ENCODE data around the gene UBE4B. TPM values are rescaled to one million over a fixed set of nuclear protein-coding genes. Genes with fewer than 3 reads are reported as not detected.

Gene UBE4B
- total RNA-seq, 1 donor from 2014 or later: 31.1 TPM

- Mint-ChIP-seq H3K27ac (peak overlapping the region; percentile 85), H3K27me3 (no peaks in the 10 kb centered on the region), H3K4me1 (peaks cover 45% of the 10 kb centered on the region), H3K36me3 (ENCODE audit: low read depth) (peaks cover 62% of the 10 kb centered on the region), H3K9me3 (peaks cover 4% of the 10 kb centered on the region), H3K4me3 (peak overlapping the region; percentile 67)
- intact Hi-C loops (cut with micrococcal nuclease): loop anchor here (1.0 to 5.0 kb wide), 5 partner anchors 40 to 842 kb away; partner anchors contain the start of genes KIF1B and TARDBP
- peak; percentile 77 for DNase-seq
These were observed 137.4 kb downstream of the UBE4B start for GRCh38 chr1:10170239-10170574.

DNA sequence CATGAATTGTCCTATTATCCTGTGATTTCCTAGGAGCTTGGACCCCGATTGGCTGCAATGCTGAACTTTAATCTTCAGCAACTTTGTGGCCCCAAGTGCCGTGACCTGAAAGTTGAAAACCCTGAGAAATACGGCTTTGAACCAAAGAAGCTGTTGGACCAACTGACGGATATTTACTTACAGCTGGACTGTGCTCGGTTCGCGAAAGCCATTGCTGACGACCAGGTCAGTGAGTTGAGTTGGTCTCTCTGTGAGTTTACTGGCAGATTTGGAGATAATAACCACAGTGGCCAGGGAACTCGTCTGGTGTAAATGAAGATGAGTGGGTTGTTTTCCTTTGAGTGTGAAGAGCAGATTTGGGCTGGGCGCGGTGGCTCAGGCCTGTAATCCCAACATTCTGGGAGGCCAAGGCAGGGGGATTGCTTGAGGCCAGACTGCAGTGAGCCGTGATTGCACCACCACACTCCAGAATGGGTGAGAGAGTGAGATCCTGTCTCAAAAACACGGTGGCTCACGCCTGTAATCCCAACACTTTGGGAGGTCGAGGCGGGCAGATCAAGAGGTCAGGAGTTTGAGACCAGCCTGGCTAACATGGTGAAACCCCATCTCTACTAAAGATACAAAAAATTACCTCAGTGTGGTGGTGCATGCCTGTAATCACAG is 138.5 kb downstream of the UBE4B start:
- intact Hi-C loops (cut with micrococcal nuclease): loop anchor here (5.0 kb wide), 2 partner anchors 326 to 841 kb away; partner anchors contain the start of gene TARDBP
- H3K27ac Mint-ChIP-seq: peak overlapping the region; percentile 43
- H3K27me3 Mint-ChIP-seq: no peaks in the 10 kb centered on the region
- H3K9me3 Mint-ChIP-seq: peaks cover 4% of the 10 kb centered on the region
- no peak for DNase-seq
- peaks cover 42% of the 10 kb centered on the region for H3K4me1 Mint-ChIP-seq
- peaks cover 60% of the 10 kb centered on the region for H3K36me3 Mint-ChIP-seq (ENCODE audit: low read depth)
- peak overlapping the region; percentile 26 for H3K4me3 Mint-ChIP-seq

GRCh38 chr1:10171995-10172669 is 139.4 kb downstream of the UBE4B start:
- Mint-ChIP-seq H3K27ac (no peak overlapping the region), H3K9me3 (peaks cover 4% of the 10 kb centered on the region), H3K4me3 (no peak overlapping the region), H3K36me3 (ENCODE audit: low read depth) (peaks cover 61% of the 10 kb centered on the region), H3K4me1 (peaks cover 42% of the 10 kb centered on the region), H3K27me3 (no peaks in the 10 kb centered on the region)
- DNase-seq: no peak
- intact Hi-C loops (cut with micrococcal nuclease): loop anchor here (5.0 kb wide), 2 partner anchors 325 to 840 kb away; partner anchors contain the start of gene TARDBP

DNA sequence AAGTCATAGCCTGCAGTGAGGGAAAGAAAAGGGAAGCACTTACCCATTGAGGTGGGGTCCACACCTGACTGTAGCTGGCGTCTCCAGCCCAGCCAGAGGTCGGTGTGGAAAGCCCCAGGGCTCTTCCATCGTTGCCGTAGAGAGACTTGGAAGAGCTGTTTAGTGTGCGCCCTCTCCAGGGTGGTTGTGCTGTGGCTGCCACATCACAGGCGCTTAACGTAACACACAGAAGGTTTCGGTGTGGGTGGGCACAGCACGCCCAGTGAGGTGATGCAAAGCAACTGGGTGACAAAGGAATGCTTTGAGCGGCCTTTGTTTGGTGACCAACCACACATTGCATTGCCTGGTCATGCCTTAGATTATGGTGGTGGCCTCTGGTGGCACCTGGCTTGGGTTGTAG is 140.8 kb downstream of the UBE4B start:
- Mint-ChIP-seq H3K9me3 (peaks cover 4% of the 10 kb centered on the region), H3K4me1 (peaks cover 38% of the 10 kb centered on the region), H3K36me3 (ENCODE audit: low read depth) (peaks cover 57% of the 10 kb centered on the region), H3K4me3 (no peak overlapping the region), H3K27ac (no peak overlapping the region), H3K27me3 (no peaks in the 10 kb centered on the region)
- intact Hi-C loops (cut with micrococcal nuclease): loop anchor here (5.0 kb wide), 2 partner anchors 324 to 839 kb away; partner anchors contain the start of gene TARDBP
- DNase-seq: no peak

GRCh38 chr1:10177876-10178275 is 145.1 kb downstream of the UBE4B start:
- no peak for DNase-seq
- Mint-ChIP-seq H3K9me3 (no peaks in the 10 kb centered on the region), H3K27me3 (no peaks in the 10 kb centered on the region), H3K4me1 (peaks cover 5% of the 10 kb centered on the region), H3K4me3 (no peak overlapping the region), H3K27ac (no peak overlapping the region), H3K36me3 (ENCODE audit: low read depth) (peaks cover 45% of the 10 kb centered on the region)
- intact Hi-C loops (cut with micrococcal nuclease): no loop called here

- H3K36me3 Mint-ChIP-seq (ENCODE audit: low read depth): peaks cover 38% of the 10 kb centered on the region
- peaks cover 4% of the 10 kb centered on the region for H3K4me1 Mint-ChIP-seq
- intact Hi-C loops (cut with micrococcal nuclease): no loop called here
- H3K27me3 Mint-ChIP-seq: no peaks in the 10 kb centered on the region
- H3K9me3 Mint-ChIP-seq: no peaks in the 10 kb centered on the region
- DNase-seq: no peak
- no peak overlapping the region for H3K27ac Mint-ChIP-seq
- no peak overlapping the region for H3K4me3 Mint-ChIP-seq
These were observed 146.0 kb downstream of the UBE4B start for GRCh38 chr1:10178597-10179405.

DNA sequence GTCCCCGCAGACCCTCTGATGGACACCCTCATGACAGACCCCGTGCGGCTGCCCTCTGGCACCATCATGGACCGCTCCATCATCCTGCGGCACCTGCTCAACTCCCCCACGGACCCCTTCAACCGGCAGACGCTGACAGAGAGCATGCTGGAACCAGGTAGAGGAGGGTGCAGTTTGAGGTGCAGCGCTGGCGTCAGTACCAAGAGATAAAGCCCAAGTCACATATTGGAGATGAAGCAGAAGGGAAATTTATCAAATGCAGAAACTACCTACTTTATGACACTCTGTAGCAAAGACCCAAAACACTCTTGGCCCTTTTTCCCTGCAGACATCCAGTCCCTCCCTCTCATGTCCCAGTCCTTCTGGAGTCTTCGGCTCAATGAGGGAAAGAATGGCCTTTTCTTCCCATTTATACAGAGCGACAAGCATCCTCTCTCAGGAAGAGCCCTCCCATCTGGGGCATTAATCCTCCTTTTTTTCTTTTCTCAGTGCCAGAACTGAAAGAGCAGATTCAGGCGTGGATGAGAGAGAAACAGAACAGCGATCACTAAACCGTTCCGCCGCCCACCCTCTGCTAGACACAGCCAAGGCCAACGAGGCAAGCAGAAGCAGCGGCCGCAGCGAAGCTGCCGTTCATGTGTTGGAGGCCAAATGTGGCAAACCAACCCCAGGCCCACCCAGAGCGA is 146.8 kb downstream of the UBE4B start:
- H3K27me3 Mint-ChIP-seq: no peaks in the 10 kb centered on the region
- no peaks in the 10 kb centered on the region for H3K9me3 Mint-ChIP-seq
- no peak for DNase-seq
- intact Hi-C loops (cut with micrococcal nuclease): no loop called here
- H3K36me3 Mint-ChIP-seq (ENCODE audit: low read depth): peaks cover 35% of the 10 kb centered on the region
- peaks cover 2% of the 10 kb centered on the region for H3K4me1 Mint-ChIP-seq
- H3K4me3 Mint-ChIP-seq: no peak overlapping the region
- H3K27ac Mint-ChIP-seq: no peak overlapping the region

DNA sequence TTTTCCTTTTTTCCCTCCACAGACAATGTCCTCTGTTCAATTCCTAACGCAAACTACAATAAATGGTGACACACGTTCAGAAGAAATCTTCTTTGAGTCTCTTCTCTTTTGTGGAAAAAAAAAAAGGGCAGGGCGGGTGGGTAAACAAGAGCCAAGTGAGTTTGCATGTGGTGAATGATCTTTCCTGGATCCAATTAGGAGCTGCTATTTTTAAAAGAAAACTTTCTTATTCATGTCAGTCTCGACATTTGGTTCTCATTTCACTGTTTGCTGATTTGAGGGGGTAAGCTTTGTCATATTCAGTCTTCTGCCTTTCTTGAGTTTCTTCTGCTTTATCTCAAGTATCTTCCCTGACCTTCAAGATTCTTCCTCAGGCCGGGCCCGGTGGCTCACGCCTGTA is 148.4 kb downstream of the UBE4B start:
- no peak for DNase-seq
- H3K9me3 Mint-ChIP-seq: no peaks in the 10 kb centered on the region

GRCh38 chr1:10185759-10186158 is 153.0 kb downstream of the UBE4B start:
- no peak for DNase-seq
- H3K27me3 Mint-ChIP-seq: no peaks in the 10 kb centered on the region
- no peak overlapping the region for H3K27ac Mint-ChIP-seq
- no peak overlapping the region for H3K4me3 Mint-ChIP-seq
- peaks cover 5% of the 10 kb centered on the region for H3K36me3 Mint-ChIP-seq (ENCODE audit: low read depth)
- intact Hi-C loops (cut with micrococcal nuclease): no loop called here
- no peaks in the 10 kb centered on the region for H3K9me3 Mint-ChIP-seq
- peaks cover 3% of the 10 kb centered on the region for H3K4me1 Mint-ChIP-seq

More for the DNA sequence above, 148.4 kb downstream of the UBE4B start:
- H3K27me3 Mint-ChIP-seq: no peaks in the 10 kb centered on the region
- H3K4me3 Mint-ChIP-seq: no peak overlapping the region
- intact Hi-C loops (cut with micrococcal nuclease): no loop called here
- no peak overlapping the region for H3K27ac Mint-ChIP-seq
- H3K4me1 Mint-ChIP-seq: no peaks in the 10 kb centered on the region
- H3K36me3 Mint-ChIP-seq (ENCODE audit: low read depth): peaks cover 26% of the 10 kb centered on the region

DNA sequence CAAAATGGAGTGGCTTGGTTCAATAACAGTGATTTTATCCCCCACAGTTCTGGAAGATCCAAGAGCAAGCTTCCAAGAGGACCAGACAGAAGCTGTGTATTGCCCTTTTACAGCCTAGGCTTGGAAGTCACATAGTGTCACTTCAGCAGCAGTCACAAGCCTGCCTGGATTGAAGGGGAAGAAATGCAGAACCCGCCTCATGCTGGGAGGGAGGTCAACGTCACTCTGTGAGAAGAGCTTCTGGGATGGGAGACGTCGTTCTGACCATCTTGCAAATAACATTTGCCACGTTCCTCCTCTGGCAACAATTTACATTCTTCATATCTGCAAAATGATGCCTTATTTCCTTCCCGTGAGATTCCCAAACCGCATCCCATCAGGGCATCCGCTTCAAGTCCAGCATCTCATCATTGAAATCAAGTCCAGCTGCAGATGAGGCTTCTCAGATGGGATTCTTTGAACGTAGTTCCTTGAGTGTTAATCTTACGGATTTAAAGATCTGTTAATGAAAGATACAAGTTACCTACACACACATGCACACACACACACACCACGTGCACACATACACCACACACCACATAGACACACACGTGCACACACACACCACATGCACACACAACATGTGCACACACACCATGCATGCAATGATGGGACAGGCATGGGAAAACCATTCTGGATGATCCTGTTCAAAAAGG is 153.7 kb downstream of the UBE4B start:
- H3K27me3 Mint-ChIP-seq: peaks cover 3% of the 10 kb centered on the region
- intact Hi-C loops (cut with micrococcal nuclease): no loop called here
- H3K36me3 Mint-ChIP-seq (ENCODE audit: low read depth): no peaks in the 10 kb centered on the region
- H3K9me3 Mint-ChIP-seq: no peaks in the 10 kb centered on the region
- no peak overlapping the region for H3K27ac Mint-ChIP-seq
- H3K4me3 Mint-ChIP-seq: no peak overlapping the region
- H3K4me1 Mint-ChIP-seq: peaks cover 3% of the 10 kb centered on the region
- no peak for DNase-seq

GRCh38 chr1:10187026-10187334 is 154.2 kb downstream of the UBE4B start:
- intact Hi-C loops (cut with micrococcal nuclease): no loop called here
- Mint-ChIP-seq H3K27me3 (peaks cover 3% of the 10 kb centered on the region), H3K36me3 (ENCODE audit: low read depth) (no peaks in the 10 kb centered on the region), H3K27ac (no peak overlapping the region), H3K4me3 (no peak overlapping the region), H3K4me1 (peaks cover 3% of the 10 kb centered on the region), H3K9me3 (no peaks in the 10 kb centered on the region)
- no peak for DNase-seq

DNA sequence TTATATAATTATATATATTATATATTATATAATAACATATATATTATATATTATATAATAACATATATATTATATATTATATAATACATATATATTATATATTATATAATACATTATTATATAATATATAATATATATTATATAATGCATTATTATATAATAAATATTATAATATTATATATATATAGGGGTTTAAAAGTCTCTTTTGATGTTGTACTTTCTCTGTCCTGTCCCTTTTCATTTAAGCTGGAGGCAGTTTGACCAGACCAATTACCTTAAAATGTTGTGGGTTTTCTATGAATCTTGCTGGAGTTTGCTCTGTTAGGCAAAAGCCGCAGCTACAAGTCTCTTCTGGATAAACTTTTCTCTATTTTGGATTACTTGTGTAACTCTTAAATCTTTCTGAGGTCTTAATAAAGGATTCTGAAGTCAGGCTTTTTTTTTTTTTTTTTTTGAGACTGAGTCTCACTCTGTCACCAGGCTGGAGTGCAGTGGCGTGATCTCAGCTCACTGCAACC is 155.4 kb downstream of the UBE4B start:
- Mint-ChIP-seq H3K4me3 (no peak overlapping the region), H3K36me3 (ENCODE audit: low read depth) (no peaks in the 10 kb centered on the region), H3K27me3 (peaks cover 4% of the 10 kb centered on the region), H3K9me3 (no peaks in the 10 kb centered on the region), H3K27ac (no peak overlapping the region), H3K4me1 (peaks cover 3% of the 10 kb centered on the region)
- intact Hi-C loops (cut with micrococcal nuclease): no loop called here
- DNase-seq: no peak

GRCh38 chr1:10189659-10190058 is 156.9 kb downstream of the UBE4B start:
- no peak overlapping the region for H3K4me3 Mint-ChIP-seq
- H3K36me3 Mint-ChIP-seq (ENCODE audit: low read depth): no peaks in the 10 kb centered on the region
- intact Hi-C loops (cut with micrococcal nuclease): no loop called here
- no peaks in the 10 kb centered on the region for H3K9me3 Mint-ChIP-seq
- H3K4me1 Mint-ChIP-seq: peaks cover 3% of the 10 kb centered on the region
- H3K27ac Mint-ChIP-seq: no peak overlapping the region
- peaks cover 8% of the 10 kb centered on the region for H3K27me3 Mint-ChIP-seq
- no peak for DNase-seq

All from activated CD4-positive, alpha-beta T cell treated with anti-CD3 and anti-CD28 coated beads, Interleukin-2, amount 10 ng/mL, durations not matched to agents 24 days and 14 days (primary cell).